KG1 (cell line): ENCODE results near the gene ZNF236.

Experiments used
- DNase-seq: peaks from one replicate; lab custom pipeline; 2025; lab: John Stamatoyannopoulos, UW

The ZNF236 gene

GRCh38 chr18:76860411-76860810 is 38.1 kb downstream of the ZNF236 start:
- no peak for DNase-seq

GRCh38 chr18:76866666-76867065 is 44.3 kb downstream of the ZNF236 start:
- no peak for DNase-seq

- no peak for DNase-seq
Measured at GRCh38 chr18:76873311-76873710, 51.0 kb downstream of the ZNF236 start.

- no peak for DNase-seq
Measured at GRCh38 chr18:76873713-76874112, 51.4 kb downstream of the ZNF236 start.

- DNase-seq, result no peak
Measured at GRCh38 chr18:76874642-76875389, 52.5 kb downstream of the ZNF236 start.

GRCh38 chr18:76875390-76876325 is 53.3 kb downstream of the ZNF236 start:
- DNase-seq, result no peak

GRCh38 chr18:76878426-76878825 is 56.1 kb downstream of the ZNF236 start:
- DNase-seq, result no peak

- DNase-seq, result no peak
Measured at GRCh38 chr18:76880026-76880425, 57.7 kb downstream of the ZNF236 start.

- DNase-seq, result no peak
Measured at GRCh38 chr18:76881744-76882143, 59.4 kb downstream of the ZNF236 start.

GRCh38 chr18:76882146-76882545 is 59.8 kb downstream of the ZNF236 start:
- DNase-seq, result no peak

- no peak for DNase-seq
Measured at GRCh38 chr18:76885001-76885400, 62.6 kb downstream of the ZNF236 start.

- no peak for DNase-seq
Measured at GRCh38 chr18:76886112-76886511, 63.8 kb downstream of the ZNF236 start.

GRCh38 chr18:76889091-76889699 is 66.8 kb downstream of the ZNF236 start:
- DNase-seq, result no peak

GRCh38 chr18:76892832-76893231 is 70.5 kb downstream of the ZNF236 start:
- DNase-seq, result no peak

GRCh38 chr18:76894566-76895346 is 72.4 kb downstream of the ZNF236 start:
- no peak for DNase-seq

- DNase-seq, result no peak
Measured at GRCh38 chr18:76895498-76895897, 73.1 kb downstream of the ZNF236 start.

- DNase-seq, result no peak
Measured at GRCh38 chr18:76896677-76897076, 74.3 kb downstream of the ZNF236 start.

GRCh38 chr18:76897257-76897656 is 74.9 kb downstream of the ZNF236 start:
- no peak for DNase-seq

- DNase-seq, result no peak
Measured at GRCh38 chr18:76903386-76903785, 81.0 kb downstream of the ZNF236 start.

- no peak for DNase-seq
Measured at GRCh38 chr18:76905821-76906220, 83.5 kb downstream of the ZNF236 start.

- DNase-seq, result no peak
Measured at GRCh38 chr18:76908277-76908676, 85.9 kb downstream of the ZNF236 start.

GRCh38 chr18:76909439-76909838 is 87.1 kb downstream of the ZNF236 start:
- no peak for DNase-seq
